NCI-H1048 (cell line): ENCODE measurements around the gene SIAH3.

Source experiments
- DNase-seq: peaks from one replicate; lab custom pipeline; 2025; lab: John Stamatoyannopoulos, UW

Gene SIAH3

GRCh38 chr13:45861322-45861721, 9.8 kb upstream of the SIAH3 start:
- DNase-seq: no peak

- no peak for DNase-seq
These were observed 8.7 kb upstream of the SIAH3 start for GRCh38 chr13:45860240-45860639.

- DNase-seq: no peak
These were observed 8.2 kb upstream of the SIAH3 start for GRCh38 chr13:45859705-45860104.

GRCh38 chr13:45852494-45852893, 941 bp upstream of the SIAH3 start:
- no peak for DNase-seq

GRCh38 chr13:45851956-45852355, 403 bp upstream of the SIAH3 start:
- DNase-seq: no peak

- no peak for DNase-seq
These were observed 1.4 kb downstream of the SIAH3 start for GRCh38 chr13:45850027-45850613.

- DNase-seq: no peak
These were observed 2.1 kb downstream of the SIAH3 start for GRCh38 chr13:45849408-45849807.

GRCh38 chr13:45847554-45848224, 3.9 kb downstream of the SIAH3 start:
- no peak for DNase-seq

- no peak for DNase-seq
These were observed 4.9 kb downstream of the SIAH3 start for GRCh38 chr13:45846681-45847080.

GRCh38 chr13:45838171-45838745, 13.3 kb downstream of the SIAH3 start:
- no peak for DNase-seq

- no peak for DNase-seq
These were observed 14.4 kb downstream of the SIAH3 start for GRCh38 chr13:45837111-45837510.

- DNase-seq: no peak
These were observed 17.1 kb downstream of the SIAH3 start for GRCh38 chr13:45834411-45834994.

- no peak for DNase-seq
These were observed 17.7 kb downstream of the SIAH3 start for GRCh38 chr13:45833663-45834375.

- no peak for DNase-seq
These were observed 18.3 kb downstream of the SIAH3 start for GRCh38 chr13:45833242-45833641.

GRCh38 chr13:45831851-45832250, 19.7 kb downstream of the SIAH3 start:
- no peak for DNase-seq

- DNase-seq: no peak
These were observed 21.4 kb downstream of the SIAH3 start for GRCh38 chr13:45830121-45830520.

GRCh38 chr13:45828256-45828968, 23.1 kb downstream of the SIAH3 start:
- no peak for DNase-seq

GRCh38 chr13:45827318-45827717, 24.2 kb downstream of the SIAH3 start:
- no peak for DNase-seq

GRCh38 chr13:45826731-45827130, 24.8 kb downstream of the SIAH3 start:
- DNase-seq: no peak

GRCh38 chr13:45825387-45825650, 26.2 kb downstream of the SIAH3 start:
- DNase-seq: no peak

- no peak for DNase-seq
These were observed 28.0 kb downstream of the SIAH3 start for GRCh38 chr13:45823583-45823982.

- no peak for DNase-seq
These were observed 29.7 kb downstream of the SIAH3 start for GRCh38 chr13:45821811-45822210.
